GM21529 (cell line): Measurements from ENCODE around the gene OR1I1.
"Not testable (repeated sequence)": the region's sequence is repeated elsewhere in the genome, so short reads cannot be mapped to it uniquely, and the experiment has no call there.

Source experiments
- ATAC-seq: cut with Tn5 transposase; IDR thresholded peaks from one replicate; pipeline ENCODE4 v1.9.1; 2021; ENCODE audit not compliant: unreplicated experiment

The OR1I1 gene

GRCh38 chr19:15097980-15098379, 16.0 kb downstream of the OR1I1 start:
- ATAC-seq: not testable (repeated sequence)

- no peak for ATAC-seq
Measured at GRCh38 chr19:15098460-15098859, 16.4 kb downstream of the OR1I1 start.

DNA sequence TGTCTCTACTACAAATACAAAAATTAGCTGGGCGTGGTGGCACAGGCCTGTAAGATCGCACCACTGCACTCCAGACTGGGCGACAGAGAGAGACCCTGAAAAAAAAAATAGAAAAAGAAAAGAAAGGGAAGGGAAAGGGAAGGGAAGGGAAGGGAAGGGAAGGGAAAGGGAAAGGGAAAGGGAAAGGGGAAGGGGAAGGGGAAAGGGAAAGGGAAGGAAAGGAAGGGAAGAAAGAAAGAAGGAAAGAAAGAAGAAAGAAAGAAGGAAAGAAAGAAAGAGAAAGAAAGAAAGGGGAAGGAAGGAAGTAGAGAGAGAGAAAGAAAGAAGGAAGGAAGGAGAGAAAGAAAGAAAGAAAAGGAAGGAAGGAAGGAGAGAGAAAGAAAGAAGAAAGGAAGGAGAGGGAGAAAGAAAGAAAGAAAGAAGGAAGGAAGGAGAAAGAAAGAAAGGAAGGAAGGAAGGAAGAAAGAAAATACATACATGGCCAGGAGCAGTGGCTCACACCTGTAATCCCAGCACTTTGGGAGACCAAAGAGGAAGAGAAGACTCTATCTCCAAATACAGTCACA, 17.1 kb downstream of the OR1I1 start:
- no peak for ATAC-seq

DNA sequence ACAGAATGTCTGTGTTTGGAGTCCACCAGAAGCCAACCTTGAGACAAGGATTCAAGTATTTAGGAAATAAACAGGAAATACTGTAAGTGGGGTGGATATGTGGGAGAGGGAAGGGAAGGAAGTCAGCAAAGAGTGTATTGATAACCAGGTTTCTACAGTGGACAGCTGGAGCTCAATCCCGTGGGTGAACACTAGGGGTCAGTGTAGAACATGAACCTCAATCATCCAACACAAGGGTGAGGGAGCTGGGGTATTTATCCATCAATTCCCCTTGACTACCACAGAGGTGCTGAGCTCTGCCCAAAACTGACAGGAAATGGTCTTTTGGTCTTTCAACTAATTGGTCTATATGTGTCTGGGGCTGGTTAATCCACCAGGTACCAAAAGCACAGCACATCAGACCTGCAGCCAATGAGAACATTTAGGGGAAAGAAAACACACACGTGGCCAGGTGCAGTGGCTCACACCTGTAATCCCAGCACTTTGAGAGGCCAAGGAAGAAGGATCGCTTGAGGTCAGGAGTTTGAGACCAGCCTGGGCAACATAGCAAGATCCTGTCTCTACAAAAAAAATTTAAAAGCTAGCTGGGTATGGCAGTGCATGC, 19.6 kb downstream of the OR1I1 start:
- no peak for ATAC-seq

- ATAC-seq: no peak
Measured at GRCh38 chr19:15104003-15104402, 22.0 kb downstream of the OR1I1 start.

GRCh38 chr19:15104411-15104810, 22.4 kb downstream of the OR1I1 start:
- ATAC-seq: no peak

- no peak for ATAC-seq
Measured at GRCh38 chr19:15105044-15105443, 23.0 kb downstream of the OR1I1 start.

DNA sequence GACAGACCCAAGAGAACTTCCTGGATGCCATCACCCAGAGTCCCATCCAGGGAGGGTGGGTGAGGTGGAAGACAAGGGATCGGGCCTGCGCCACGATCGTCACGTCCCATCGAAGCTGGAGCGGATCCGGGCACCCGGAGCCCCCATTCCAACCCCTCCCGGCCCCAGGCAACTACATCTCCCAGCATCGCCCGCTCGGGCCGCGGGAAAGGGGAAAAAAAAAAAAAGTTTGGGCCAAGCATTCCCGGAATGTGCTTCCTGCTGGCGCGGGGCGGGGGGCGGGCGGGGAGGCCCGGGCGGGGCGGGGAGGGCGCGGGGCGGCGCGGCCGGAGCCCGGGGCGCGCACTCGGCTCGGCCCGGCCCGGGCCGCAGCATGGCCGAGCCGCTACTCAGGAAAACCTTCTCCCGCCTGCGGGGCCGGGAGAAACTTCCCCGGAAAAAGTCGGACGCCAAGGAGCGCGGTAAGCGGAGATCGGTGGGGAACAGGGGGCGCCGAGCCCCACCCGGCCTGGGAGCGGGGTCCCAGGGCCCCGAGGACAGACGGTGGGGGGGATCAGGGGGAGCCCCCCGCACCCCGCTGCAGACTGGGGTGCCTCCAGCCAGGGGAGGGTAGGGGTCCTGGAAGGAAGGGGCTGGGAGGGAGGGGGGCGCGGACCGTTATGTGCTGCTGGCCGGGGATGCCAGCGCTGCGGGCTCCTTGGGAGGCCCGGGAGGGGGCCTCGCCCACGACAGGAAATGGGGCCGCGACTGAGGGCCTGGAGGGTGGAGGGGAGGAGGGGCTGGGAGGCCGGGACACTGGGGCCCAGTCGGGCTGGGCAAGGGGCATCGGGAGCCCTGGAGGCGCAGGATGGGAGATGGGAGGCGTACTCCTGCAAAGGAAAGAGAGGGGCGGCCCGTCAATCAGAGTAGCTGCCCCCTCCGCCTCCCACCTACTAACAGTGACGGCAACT, 25.3 kb downstream of the OR1I1 start, which contains the start of gene SYDE1:
SYDE1 (plus strand) TSS at position 341 of the 950 bp plus-strand sequence; CDS start at position 374, 33 bp downstream.
- no peak for ATAC-seq

DNA sequence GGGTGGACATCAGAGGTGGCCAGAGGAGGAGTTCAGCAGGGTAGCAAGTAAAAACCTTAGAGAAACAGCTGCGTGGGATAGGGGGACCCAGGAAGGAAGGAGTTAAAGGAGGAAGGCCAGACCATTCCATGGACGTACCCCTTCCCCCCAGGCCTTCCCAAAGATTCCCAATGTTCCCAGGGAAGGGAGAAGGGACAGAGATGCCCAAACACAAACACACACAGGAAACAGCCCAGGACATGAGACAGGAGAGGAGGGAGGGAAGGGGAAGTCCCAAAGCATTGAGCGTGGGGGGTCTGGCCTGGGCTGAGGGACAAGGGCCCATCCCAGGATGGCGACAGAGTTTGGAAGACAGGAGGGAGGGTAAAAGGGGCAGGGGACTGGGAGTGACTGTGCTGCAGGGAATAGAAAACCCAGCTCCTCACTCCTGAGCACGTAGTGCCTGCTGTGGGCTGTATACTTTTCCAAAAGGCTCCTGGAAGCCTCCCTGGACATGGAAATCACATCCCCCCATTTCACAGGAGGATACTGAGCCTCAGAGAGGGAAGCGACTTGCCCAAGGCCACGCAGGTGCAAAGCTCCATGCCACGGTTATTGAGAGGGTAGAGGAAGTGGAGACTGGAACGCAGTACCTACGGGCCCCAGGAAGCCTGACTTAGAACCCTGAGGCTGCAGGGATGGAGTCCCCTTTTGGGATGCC, 26.3 kb downstream of the OR1I1 start:
- no peak for ATAC-seq

DNA sequence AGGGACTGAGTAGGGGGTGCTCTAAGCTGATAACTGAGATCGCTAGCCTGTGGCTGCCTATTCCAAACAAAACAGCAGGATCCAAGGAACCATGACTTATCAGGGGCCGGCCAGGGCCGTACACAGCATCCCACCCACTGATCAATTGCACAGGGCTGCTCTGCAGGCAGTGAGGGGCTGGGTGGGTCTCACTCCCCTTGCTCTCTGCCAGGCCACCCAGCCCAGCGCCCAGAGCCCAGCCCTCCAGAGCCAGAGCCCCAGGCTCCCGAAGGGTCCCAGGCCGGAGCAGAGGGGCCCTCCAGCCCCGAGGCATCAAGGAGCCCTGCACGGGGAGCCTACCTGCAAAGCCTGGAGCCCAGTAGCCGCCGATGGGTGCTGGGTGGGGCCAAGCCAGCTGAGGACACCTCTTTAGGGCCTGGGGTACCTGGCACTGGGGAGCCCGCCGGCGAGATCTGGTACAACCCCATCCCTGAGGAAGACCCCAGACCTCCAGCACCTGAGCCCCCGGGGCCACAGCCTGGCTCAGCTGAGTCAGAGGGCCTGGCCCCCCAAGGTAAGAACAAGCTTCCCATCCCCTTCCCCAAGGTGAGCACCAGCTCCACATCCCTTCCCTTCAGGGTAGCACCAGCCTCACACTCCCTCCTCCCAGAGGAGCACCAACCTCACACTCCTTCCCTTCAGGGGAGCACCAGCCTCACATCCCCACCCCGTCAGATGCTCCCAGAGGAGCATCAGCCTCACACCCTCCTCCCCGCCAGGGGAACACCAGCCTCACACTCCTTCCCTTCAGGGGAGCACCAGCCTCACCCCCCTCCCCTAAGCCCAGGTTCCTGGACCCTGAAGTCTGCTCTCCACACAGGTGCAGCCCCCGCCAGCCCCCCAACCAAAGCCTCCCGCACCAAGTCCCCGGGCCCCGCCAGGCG, 27.1 kb downstream of the OR1I1 start:
- no peak for ATAC-seq

- no peak for ATAC-seq
Measured at GRCh38 chr19:15109768-15110417, 27.9 kb downstream of the OR1I1 start.

DNA sequence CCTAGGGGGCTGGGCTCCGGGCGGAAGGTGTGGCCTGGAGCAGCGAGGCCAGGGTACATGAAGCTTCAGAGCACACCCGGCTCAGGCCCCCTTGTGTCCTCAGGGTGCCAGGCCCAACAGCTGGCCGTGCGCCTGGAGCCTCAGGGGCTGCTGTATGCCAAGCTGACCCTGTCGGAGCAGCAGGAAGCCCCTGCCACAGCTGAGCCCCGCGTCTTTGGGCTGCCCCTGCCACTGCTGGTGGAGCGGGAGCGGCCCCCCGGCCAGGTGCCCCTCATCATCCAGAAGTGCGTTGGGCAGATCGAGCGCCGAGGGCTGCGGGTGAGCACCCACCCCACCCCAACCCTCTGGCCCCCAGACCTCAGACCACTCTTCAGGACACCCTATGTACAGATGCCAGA, 28.4 kb downstream of the OR1I1 start:
- ATAC-seq: no peak

- no peak for ATAC-seq
Measured at GRCh38 chr19:15111758-15112157, 29.7 kb downstream of the OR1I1 start.

GRCh38 chr19:15112385-15112784, 30.4 kb downstream of the OR1I1 start:
- ATAC-seq: no peak

- ATAC-seq: no peak
Measured at GRCh38 chr19:15113245-15114152, 31.5 kb downstream of the OR1I1 start.

DNA sequence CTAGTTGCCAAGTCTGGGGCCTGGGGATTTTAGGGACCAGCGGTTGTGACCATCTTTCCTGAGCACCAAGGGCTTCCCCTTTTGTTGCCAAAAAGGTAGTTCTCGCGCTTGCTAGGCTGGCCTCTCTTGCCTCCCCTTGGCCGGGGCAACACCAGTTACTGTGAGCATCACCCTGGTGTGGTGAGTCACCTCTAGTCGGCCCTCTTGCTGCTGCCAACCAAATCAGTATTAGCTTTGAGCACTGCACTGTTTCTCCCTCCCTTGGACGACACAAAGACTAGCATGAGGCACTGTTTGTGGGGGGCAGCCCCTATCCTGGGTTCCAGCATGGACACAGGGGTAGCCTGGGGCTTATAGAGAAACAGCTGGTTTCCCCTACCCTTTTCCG, 32.1 kb downstream of the OR1I1 start:
- no peak for ATAC-seq

- ATAC-seq: no peak
Measured at GRCh38 chr19:15115080-15115479, 33.1 kb downstream of the OR1I1 start.

GRCh38 chr19:15115762-15116615, 34.0 kb downstream of the OR1I1 start:
- no peak for ATAC-seq
